H9 (cell line): ENCODE measurements around the gene RBM38. TPM values are rescaled to one million over a fixed set of nuclear protein-coding genes. Genes with fewer than 3 reads are reported as not detected.

Experiments
- DNase-seq: peaks from one replicate; pipeline ENCODE4 v3.0.0-alpha.2; 2017
- H2AFZ ChIP-seq: one replicate; pipeline ENCODE4 v1.6.1; 2013; ENCODE audit warnings: mild to moderate bottlenecking, low read length, control low read depth, moderate library complexity
- H2AK5ac ChIP-seq: 2 replicates; pipeline ENCODE4 v1.6.1; 2013; ENCODE audit warnings: low read length, control low read depth, mixed read lengths; ENCODE audit not compliant: insufficient read length
- H2BK120ac ChIP-seq: one replicate; pipeline ENCODE4 v1.6.1; 2013; ENCODE audit warnings: low read depth, mild to moderate bottlenecking, low read length, control low read depth, inconsistent platforms; ENCODE audit not compliant: poor library complexity, severe bottlenecking
- H2BK12ac ChIP-seq: 2 replicates; pipeline ENCODE4 v1.6.1; 2013; ENCODE audit warnings: low read length, control low read depth, mixed read lengths, low read depth; ENCODE audit not compliant: insufficient read length
- H2BK15ac ChIP-seq: 2 replicates; pipeline ENCODE4 v1.6.1; 2013; ENCODE audit warnings: low read depth, low read length, control low read depth
- H2BK20ac ChIP-seq: one replicate; pipeline ENCODE4 v1.6.1; 2013; ENCODE audit warnings: low read depth, mild to moderate bottlenecking, low read length, control low read depth, inconsistent platforms; ENCODE audit not compliant: poor library complexity, severe bottlenecking
- H2BK5ac ChIP-seq: 2 replicates; pipeline ENCODE4 v1.6.1; 2013; ENCODE audit warnings: low read length, control low read depth, mixed read lengths; ENCODE audit not compliant: insufficient read length
- H3K14ac ChIP-seq: 2 replicates; pipeline ENCODE4 v1.6.1; 2013; ENCODE audit warnings: low read length, control low read depth; ENCODE audit not compliant: insufficient read depth
- H3K18ac ChIP-seq: 2 replicates; pipeline ENCODE4 v1.6.1; 2013; ENCODE audit warnings: low read depth, mild to moderate bottlenecking, mixed read lengths, low read length, control low read depth; ENCODE audit not compliant: insufficient read length
- H3K23ac ChIP-seq: 2 replicates; pipeline ENCODE4 v1.6.1; 2013; ENCODE audit warnings: low read length, control low read depth, mixed read lengths, low read depth; ENCODE audit not compliant: insufficient read length
- H3K23me2 ChIP-seq: 2 replicates; pipeline ENCODE4 v1.6.1; 2013; ENCODE audit warnings: low read depth, mild to moderate bottlenecking, mixed read lengths, low read length, control low read depth; ENCODE audit not compliant: insufficient read length, poor library complexity, severe bottlenecking
- H3K27ac ChIP-seq: 2 replicates; pipeline ENCODE4 v1.5.1; 2013; ENCODE audit warnings: low read length, control low read depth, mixed read lengths, low read depth; ENCODE audit not compliant: insufficient read length
- H3K27me3 ChIP-seq: 2 replicates; pipeline ENCODE4 v1.6.1; 2013; ENCODE audit warnings: low read length, control low read depth, inconsistent platforms; ENCODE audit not compliant: insufficient read depth
- H3K4ac ChIP-seq: 2 replicates; pipeline ENCODE4 v1.6.1; 2013; ENCODE audit warnings: low read depth, mild to moderate bottlenecking, control low read depth, inconsistent platforms, low read length, moderate library complexity
- H3K4me1 ChIP-seq: 2 replicates; pipeline ENCODE4 v1.6.1; 2013; ENCODE audit warnings: low read length, control low read depth, inconsistent platforms; ENCODE audit not compliant: insufficient read depth
- H3K4me2 ChIP-seq: 2 replicates; pipeline ENCODE4 v1.6.1; 2013; ENCODE audit warnings: low read length, control low read depth, mixed read lengths; ENCODE audit not compliant: insufficient read length, insufficient read depth
- H3K56ac ChIP-seq: 2 replicates; pipeline ENCODE4 v1.6.1; 2013; ENCODE audit warnings: low read depth, mild to moderate bottlenecking, mixed read lengths, low read length, control low read depth; ENCODE audit not compliant: insufficient read length
- H3K79me1 ChIP-seq: 2 replicates; pipeline ENCODE4 v1.6.1; 2013; ENCODE audit warnings: low read depth, mild to moderate bottlenecking, moderate library complexity, low read length, control low read depth, inconsistent platforms; ENCODE audit not compliant: insufficient read depth, poor library complexity, severe bottlenecking
- H3K79me2 ChIP-seq: 2 replicates; pipeline ENCODE4 v1.6.1; 2013; ENCODE audit warnings: low read length, control low read depth, inconsistent platforms; ENCODE audit not compliant: insufficient read depth
- H3K9ac ChIP-seq: 2 replicates; pipeline ENCODE4 v1.6.1; 2013; ENCODE audit warnings: low read length, control low read depth, mixed read lengths; ENCODE audit not compliant: insufficient read length; ENCODE audit errors: extremely low read depth
- H3K9me3 ChIP-seq: one replicate; pipeline ENCODE4 v1.6.1; 2013; ENCODE audit warnings: low read depth, low read length, inconsistent platforms; ENCODE audit not compliant: control insufficient read depth
- H3T11ph ChIP-seq: one replicate; pipeline ENCODE4 v1.6.1; 2013; ENCODE audit warnings: mild to moderate bottlenecking, low read length, control low read depth, inconsistent platforms
- H4K20me1 ChIP-seq: one replicate; pipeline ENCODE4 v1.6.1; 2013; ENCODE audit not compliant: control insufficient read depth, insufficient read length, insufficient read depth
- H4K5ac ChIP-seq: 2 replicates; pipeline ENCODE4 v1.6.1; 2013; ENCODE audit warnings: low read depth, mild to moderate bottlenecking, mixed read lengths, low read length, control low read depth; ENCODE audit not compliant: insufficient read length
- H4K8ac ChIP-seq: replicated peaks from 2 replicates; pipeline ENCODE4 v1.6.1; 2013; ENCODE audit warnings: low read length, control low read depth, mixed read lengths, low read depth; ENCODE audit not compliant: insufficient read length
- H4K91ac ChIP-seq: 2 replicates; pipeline ENCODE4 v1.6.1; 2013; ENCODE audit warnings: low read depth, mild to moderate bottlenecking, moderate library complexity, mixed read lengths, low read length, control low read depth; ENCODE audit not compliant: insufficient read length
- H3K27ac Mint-ChIP-seq, 3 experiments: 2 replicates in 2 of 3; 3 replicates in 1 of 3; pipeline ENCODE4 v1.8.0; 2020 to 2021; ENCODE audit warnings: mixed read lengths in 3 of 3, mild to moderate bottlenecking in 1 of 3, moderate library complexity in 1 of 3
- H3K27me3 Mint-ChIP-seq: 2 replicates; pipeline ENCODE4 v1.8.0; 2021; ENCODE audit warnings: low read depth, mild to moderate bottlenecking, moderate library complexity, mixed read lengths
- H3K36me3 Mint-ChIP-seq, 3 experiments: 2 replicates in 2 of 3; 3 replicates in 1 of 3; pipeline ENCODE4 v1.8.0; 2020 to 2021; ENCODE audit warnings: low read depth in 3 of 3, mixed read lengths in 3 of 3; ENCODE audit not compliant: insufficient read depth in 1 of 3
- H3K4me1 Mint-ChIP-seq, 2 experiments: 2 replicates each; pipeline ENCODE4 v1.8.0; 2020; ENCODE audit warnings: mixed read lengths in 2 of 2
- H3K4me3 Mint-ChIP-seq, 2 experiments: 2 replicates in 1 of 2; 3 replicates in 1 of 2; pipeline ENCODE4 v1.8.0; 2020 to 2021; ENCODE audit warnings: mild to moderate bottlenecking in 2 of 2, mixed read lengths in 2 of 2, moderate library complexity in 1 of 2
- H3K9me3 Mint-ChIP-seq, 2 experiments: 2 replicates in 1 of 2; 3 replicates in 1 of 2; pipeline ENCODE4 v1.8.0; 2020; ENCODE audit warnings: mild to moderate bottlenecking in 2 of 2, mixed read lengths in 2 of 2, moderate library complexity in 1 of 2
- WGBS: extraction: QIAGEN DNeasy Blood & Tissue Kit; methylation state at CpG from one replicate; pipeline ENCODE4 v1.1.7; 2013; ENCODE audit warnings: missing lambda C conversion rate, low lambda C conversion rate, mixed read lengths; ENCODE audit not compliant: insufficient read length; ENCODE audit errors: extremely low coverage; 5-methylcytosine and 5-hydroxymethylcytosine counted together
- total RNA-seq: library from RNA; stranded (reverse); gene quantifications from 2 replicates; pipeline ENCODE4 v1.2.1, GENCODE V29; 2021
- TF ChIP-seq, protein P1 (sequence below): fragments of 200-600 bp; sonication (generic); conservative IDR thresholded peaks from 3 replicates; pipeline ENCODE4 v1.8.0; 2021; ENCODE audit warnings: antibody characterized with exemption, mild to moderate bottlenecking

RBM38 gene
- total RNA-seq, 1 experiment from 2014 or later, result 66.8 TPM

DNA sequence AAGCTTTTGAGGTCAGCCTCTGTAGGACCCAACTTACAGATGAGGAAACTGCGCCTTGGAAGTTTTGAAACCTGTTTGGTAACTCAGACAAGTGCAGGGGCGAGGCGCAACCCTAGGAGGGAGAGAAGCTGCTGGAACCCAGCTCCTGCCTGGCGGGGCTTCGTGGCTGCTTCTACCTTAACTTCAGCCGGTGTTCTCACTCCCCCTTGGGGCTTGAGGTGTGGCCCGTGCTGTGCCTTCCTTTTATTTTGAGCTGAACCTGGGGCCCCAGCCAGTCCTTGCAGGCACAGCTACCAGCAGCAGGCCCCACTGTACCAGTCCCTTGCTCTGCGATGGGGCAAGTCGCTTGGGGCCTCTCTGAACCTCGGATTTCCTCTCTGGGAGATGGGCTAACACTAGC, 12.0 kb downstream of the RBM38 start:
- no peak overlapping the region for H3K4me2 ChIP-seq
- H3K18ac ChIP-seq, result no peak overlapping the region
- H2BK15ac ChIP-seq, result no peak overlapping the region
- H2AK5ac ChIP-seq, result no peak overlapping the region
- no peaks in the 10 kb centered on the region for H3K79me1 ChIP-seq
- H3K9me3 Mint-ChIP-seq, result no peaks in the 10 kb centered on the region
- peaks cover 4 to 8% of the 10 kb centered on the region in 2 experiments for H3K4me1 Mint-ChIP-seq
- no peak overlapping the region for H3K9ac ChIP-seq
- H3K23me2 ChIP-seq, result no peaks in the 10 kb centered on the region
- TF ChIP-seq, protein P1, sequence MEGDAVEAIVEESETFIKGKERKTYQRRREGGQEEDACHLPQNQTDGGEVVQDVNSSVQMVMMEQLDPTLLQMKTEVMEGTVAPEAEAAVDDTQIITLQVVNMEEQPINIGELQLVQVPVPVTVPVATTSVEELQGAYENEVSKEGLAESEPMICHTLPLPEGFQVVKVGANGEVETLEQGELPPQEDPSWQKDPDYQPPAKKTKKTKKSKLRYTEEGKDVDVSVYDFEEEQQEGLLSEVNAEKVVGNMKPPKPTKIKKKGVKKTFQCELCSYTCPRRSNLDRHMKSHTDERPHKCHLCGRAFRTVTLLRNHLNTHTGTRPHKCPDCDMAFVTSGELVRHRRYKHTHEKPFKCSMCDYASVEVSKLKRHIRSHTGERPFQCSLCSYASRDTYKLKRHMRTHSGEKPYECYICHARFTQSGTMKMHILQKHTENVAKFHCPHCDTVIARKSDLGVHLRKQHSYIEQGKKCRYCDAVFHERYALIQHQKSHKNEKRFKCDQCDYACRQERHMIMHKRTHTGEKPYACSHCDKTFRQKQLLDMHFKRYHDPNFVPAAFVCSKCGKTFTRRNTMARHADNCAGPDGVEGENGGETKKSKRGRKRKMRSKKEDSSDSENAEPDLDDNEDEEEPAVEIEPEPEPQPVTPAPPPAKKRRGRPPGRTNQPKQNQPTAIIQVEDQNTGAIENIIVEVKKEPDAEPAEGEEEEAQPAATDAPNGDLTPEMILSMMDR, result no peak
- no peak overlapping the region for H3K4me3 Mint-ChIP-seq
- no peak overlapping the region for H4K91ac ChIP-seq
- H3K56ac ChIP-seq, result no peak overlapping the region
- no peak for DNase-seq
- H3K79me2 ChIP-seq, result no peaks in the 10 kb centered on the region; the same call in 1 of the 2 replicates
- H3K4me1 ChIP-seq, result no peaks in the 10 kb centered on the region
- H4K5ac ChIP-seq, result no peak overlapping the region
- no peak overlapping the region for H3K27ac Mint-ChIP-seq
- no peaks in the 10 kb centered on the region; the same call in 1 of the 2 replicates for H3K27me3 Mint-ChIP-seq
- no peak overlapping the region for H2BK120ac ChIP-seq
- H2BK20ac ChIP-seq, result no peak overlapping the region
- H4K20me1 ChIP-seq, result no peaks in the 10 kb centered on the region
- H3K27ac ChIP-seq, result no peak overlapping the region
- no peak overlapping the region for H2BK5ac ChIP-seq
- no peak overlapping the region for H3K23ac ChIP-seq
- H3T11ph ChIP-seq, result no peak overlapping the region
- H3K36me3 Mint-ChIP-seq, result peaks cover 22 to 73% (median 64%) of the 10 kb centered on the region in 3 experiments
- no CpG with 5 or more reads among the region's 10 CpGs for WGBS
- H2BK12ac ChIP-seq, result no peak overlapping the region
- no peak overlapping the region for H4K8ac ChIP-seq
- H3K14ac ChIP-seq, result no peak overlapping the region
- no peak overlapping the region for H3K4ac ChIP-seq
- H3K27me3 ChIP-seq, result no peaks in the 10 kb centered on the region
- H3K9me3 ChIP-seq, result no peaks in the 10 kb centered on the region
- H2AFZ ChIP-seq, result no peak overlapping the region
